Endothelial cell of umbilical vein (primary cell): Measurements from ENCODE around the gene EML4. TPM values are rescaled to one million over a fixed set of nuclear protein-coding genes. Genes with fewer than 3 reads are reported as not detected.

Experiments used
- BruUV-seq: library from RNA; stranded (reverse); fragments of 400-500 nt; replicated peaks from 2 replicates; lab custom pipeline; 2021; lab: Mats Ljungman, UMichigan
- CTCF ChIA-PET: fragments of 300-600, 350-600 bp; sonication (Branson Sonifier 250); formaldehyde crosslinking; loops from one replicate; lab custom pipeline; 2021; ENCODE audit warnings: antibody characterized with exemption, inconsistent platforms; lab: Charles Lee
- POLR2A ChIA-PET: fragments of 300-600, 350-600 bp; sonication (Branson Sonifier 250); formaldehyde crosslinking; loops from one replicate; lab custom pipeline; 2021; ENCODE audit warnings: antibody characterized with exemption, inconsistent platforms; lab: Charles Lee
- DNase-seq: peaks from one replicate; pipeline ENCODE4 v3.0.0-alpha.2; 2011; ENCODE audit warnings: low read depth, low spot score
- FAIRE-seq: peaks from 2 replicates; lab custom pipeline; 2011; peaks lifted over from hg19 to GRCh38; lab: Jason Lieb, UNC
- H2AFZ ChIP-seq: 2 replicates; pipeline ENCODE4 v1.6.0; 2012; ENCODE audit warnings: low read depth, low read length, control low read depth, inconsistent platforms
- H3K27ac ChIP-seq: 2 replicates; pipeline ENCODE4 v1.5.1; 2011; ENCODE audit warnings: low read depth, mild to moderate bottlenecking, control low read depth, low read length, moderate library complexity; ENCODE audit not compliant: insufficient read depth
- H3K27me3 ChIP-seq, 2 experiments: 2 replicates each; pipeline versions ENCODE4 v1.6.0 to v1.6.1; 2011; ENCODE audit warnings: low read length in 2 of 2, mixed read lengths in 1 of 2; ENCODE audit not compliant: control insufficient read depth in 2 of 2, insufficient read depth in 2 of 2
- H3K36me3 ChIP-seq, 2 experiments: 2 replicates in 1 of 2; 3 replicates in 1 of 2; pipeline ENCODE4 v1.5.1; 2011; ENCODE audit warnings: low read length in 2 of 2, mild to moderate bottlenecking in 1 of 2, moderate library complexity in 1 of 2; ENCODE audit not compliant: control insufficient read depth in 2 of 2, insufficient read depth in 2 of 2; ENCODE audit errors: extremely low read depth in 1 of 2
- H3K4me1 ChIP-seq: 3 replicates; pipeline ENCODE4 v1.5.1; 2011; ENCODE audit warnings: mild to moderate bottlenecking, low read length; ENCODE audit not compliant: control insufficient read depth, insufficient read depth; ENCODE audit errors: extremely low read depth
- H3K4me2 ChIP-seq: 2 replicates; pipeline ENCODE4 v1.6.1; 2011; ENCODE audit warnings: low read length, control low read depth, mixed read lengths; ENCODE audit not compliant: insufficient read depth
- H3K4me3 ChIP-seq, 3 experiments: fragments of 200-600 bp in 1 of 3; sonication (generic), shearing (Covaris generic) in 1 of 3; replicated peaks in 1 of 3; 2 replicates each; pipeline ENCODE4 v1.5.1; 2011 to 2016; ENCODE audit warnings: control low read depth in 3 of 3, low read length in 3 of 3, mild to moderate bottlenecking in 2 of 3, inconsistent platforms in 1 of 3, low read depth in 1 of 3, moderate library complexity in 1 of 3; ENCODE audit not compliant: insufficient read depth in 1 of 3
- H3K79me2 ChIP-seq: 2 replicates; pipeline ENCODE4 v1.6.0; 2012; ENCODE audit warnings: low read length, inconsistent platforms; ENCODE audit not compliant: control insufficient read depth, insufficient read depth
- H3K9ac ChIP-seq: replicated peaks from 2 replicates; pipeline ENCODE3; 2011; ENCODE audit warnings: low read length, control low read depth; ENCODE audit not compliant: insufficient read depth; ENCODE audit errors: extremely low read depth
- H3K9me1 ChIP-seq: replicated peaks from 3 replicates; pipeline ENCODE4 v1.6.0; 2011; ENCODE audit warnings: mild to moderate bottlenecking, low read length; ENCODE audit not compliant: control insufficient read depth, insufficient read depth; ENCODE audit errors: extremely low read depth
- H3K9me3 ChIP-seq: replicated peaks from 2 replicates; pipeline ENCODE4 v1.5.1; 2012; ENCODE audit warnings: low read length, inconsistent platforms; ENCODE audit not compliant: control insufficient read depth, insufficient read depth
- H4K20me1 ChIP-seq: replicated peaks from 2 replicates; pipeline ENCODE3; 2011; ENCODE audit warnings: mild to moderate bottlenecking, low read length; ENCODE audit not compliant: control insufficient read depth, insufficient read depth; ENCODE audit errors: extremely low read depth
- EZH2 ChIP-seq: IDR thresholded peaks from 2 replicates; pipeline ENCODE4 v1.6.1; 2012; ENCODE audit warnings: borderline replicate concordance, low read depth, mild to moderate bottlenecking, moderate library complexity, low read length, inconsistent platforms; ENCODE audit not compliant: severe bottlenecking
- FOS ChIP-seq: IDR thresholded peaks from 2 replicates; pipeline ENCODE4 v1.6.1; 2011; ENCODE audit warnings: mild to moderate bottlenecking, low read length, moderate library complexity, borderline replicate concordance; ENCODE audit not compliant: insufficient read depth
- GATA2 ChIP-seq: IDR thresholded peaks from 2 replicates; pipeline ENCODE4 v1.7.0; 2011; ENCODE audit warnings: low read depth, mild to moderate bottlenecking, moderate library complexity, mixed read lengths, low read length; ENCODE audit not compliant: insufficient read length, insufficient read depth
- JUN ChIP-seq: IDR thresholded peaks from 2 replicates; pipeline ENCODE4 v1.6.1; 2011; ENCODE audit warnings: borderline replicate concordance, low read depth; ENCODE audit not compliant: insufficient read length, insufficient read depth
- MYC ChIP-seq: IDR thresholded peaks from one replicate; pipeline ENCODE4 v1.6.1; 2011; ENCODE audit warnings: mild to moderate bottlenecking, low read depth, low read length
- POLR2A ChIP-seq: IDR thresholded peaks from 2 replicates; pipeline ENCODE4 v1.6.1; 2012; ENCODE audit warnings: low read depth, mild to moderate bottlenecking, control low read depth, low read length
- POLR2AphosphoS5 ChIP-seq: IDR thresholded peaks from 2 replicates; pipeline ENCODE4 v1.6.1; 2012; ENCODE audit warnings: low read depth, mild to moderate bottlenecking, control low read depth, low read length, moderate library complexity; ENCODE audit not compliant: insufficient read depth
- dilution Hi-C: fragments of 300-500 bp; cut with MboI; formaldehyde crosslinking; loops from one replicate; pipeline ENCODE4 v1.15.0; 2019; ENCODE audit warnings: low sequenced_read_pairs; ENCODE audit not compliant: extremely low pct_ligation_motif_present
- intact Hi-C: fragments of 100-400 bp; cut with micrococcal nuclease; formaldehyde crosslinking; loops from one replicate; pipeline ENCODE4 v1.10.0; 2022
- polyA plus RNA-seq, 4 experiments: library from polyadenylated mRNA; depleted of rRNA in 3 of 4; stranded (reverse) in 3 of 4; unstranded in 1 of 4; fragments of >200 nt; gene quantifications; 2 replicates each; pipeline versions ENCODE4 v1.2.1 to v1.2.3, GENCODE V29; 2011 to 2012; ENCODE audit warnings: missing spikeins in 1 of 4
- total RNA-seq: library from RNA; stranded (reverse); gene quantifications from 2 replicates; pipeline ENCODE4 v1.2.3, GENCODE V29; 2021
- TF ChIP-seq, protein P1 (sequence below): IDR thresholded peaks from 2 replicates; pipeline ENCODE4 v1.6.1; 2011; ENCODE audit not compliant: insufficient read depth, insufficient read length
- TF ChIP-seq, protein P2 (sequence below), 2 donors: IDR thresholded peaks; 1 replicate in 1 of 2; 2 replicates in 1 of 2; pipeline ENCODE4 v1.5.1; 2011; ENCODE audit warnings: low read length in 2 of 2, mild to moderate bottlenecking in 2 of 2, moderate library complexity in 2 of 2, control low read depth in 1 of 2, inconsistent platforms in 1 of 2, low read depth in 1 of 2; ENCODE audit not compliant: insufficient read depth in 1 of 2; ENCODE audit errors: extremely low read depth in 1 of 2

The EML4 gene
- total and polyA plus RNA-seq, 2 donors (not counting 3 experiments of a cell fraction or from before 2014, with no cell fraction given): 13.3 to 32.0 TPM

DNA sequence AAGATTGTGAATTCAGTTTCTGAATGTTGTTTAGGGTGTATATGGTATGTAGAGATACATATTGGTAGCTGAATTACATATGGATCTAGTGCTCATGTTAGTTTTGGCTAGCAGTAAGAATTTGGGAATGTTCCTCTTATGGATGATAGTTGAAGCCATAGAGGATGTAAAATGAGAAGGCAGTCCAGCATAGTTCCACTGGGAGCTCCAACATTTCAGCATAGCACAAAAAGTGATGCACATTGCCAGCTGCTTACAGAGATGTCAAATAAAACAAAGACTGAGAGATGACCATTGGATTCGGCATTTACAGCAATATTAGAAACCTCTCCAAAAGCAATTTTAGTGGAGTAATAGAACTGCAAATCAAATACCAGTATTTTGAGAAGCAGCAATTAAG, 77.4 kb downstream of the EML4 start:
- Histone ChIP-seq H3K4me3 (no peak overlapping the region), H3K9me3 (no peaks in the 10 kb centered on the region), H3K36me3 (no peaks in the 10 kb centered on the region), H3K4me2 (no peak overlapping the region), H3K4me1 (peaks cover 13% of the 10 kb centered on the region), H4K20me1 (no peaks in the 10 kb centered on the region), H3K27me3 (no peaks in the 10 kb centered on the region), H3K9ac (no peak overlapping the region), H2AFZ (no peak overlapping the region), H3K27ac (no peak overlapping the region), H3K79me2 (no peaks in the 10 kb centered on the region), H3K9me1 (no peaks in the 10 kb centered on the region)
- dilution Hi-C loops (no loop called here), intact Hi-C loops (no loop called here)
- no TSS peak for BruUV-seq
- DNase-seq (no peak), FAIRE-seq (no peak)
- TF ChIP-seq MYC: no peak
- TF ChIP-seq, protein P1, sequence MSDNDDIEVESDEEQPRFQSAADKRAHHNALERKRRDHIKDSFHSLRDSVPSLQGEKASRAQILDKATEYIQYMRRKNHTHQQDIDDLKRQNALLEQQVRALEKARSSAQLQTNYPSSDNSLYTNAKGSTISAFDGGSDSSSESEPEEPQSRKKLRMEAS: no peak
- no peak for TF ChIP-seq GATA2
- TF ChIP-seq POLR2AphosphoS5: no peak
- POLR2A ChIA-PET: no interaction called here
- CTCF ChIA-PET: interaction anchor here (1.1 to 1.8 kb wide), 3 partner anchors 10 to 17 kb away, joined by 3 to 8 read pairs (median 4); no protein-coding TSS in a partner anchor

DNA sequence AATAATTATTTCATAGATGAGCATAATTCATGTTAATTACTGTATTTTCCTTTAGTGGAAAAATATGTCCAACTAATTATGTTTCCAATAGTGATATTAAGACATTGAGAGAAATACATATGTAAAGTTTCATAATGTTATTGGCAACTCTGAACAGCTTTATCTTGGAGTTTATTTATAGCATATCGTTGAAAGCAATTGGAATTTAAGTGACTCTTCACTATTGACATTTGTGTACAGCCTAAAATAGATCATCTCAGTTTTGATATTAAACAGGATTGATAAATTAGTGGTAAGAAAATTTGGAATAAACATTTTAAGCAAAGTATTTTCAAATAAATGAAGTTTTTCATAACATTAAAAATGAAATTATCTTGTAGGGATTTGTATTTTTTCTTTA, 79.7 kb downstream of the EML4 start:
- no peaks in the 10 kb centered on the region for H3K27me3 ChIP-seq
- DNase-seq (no peak), FAIRE-seq (no peak)
- peaks cover 13% of the 10 kb centered on the region for H3K4me1 ChIP-seq
- ChIA-PET CTCF (no interaction called here), POLR2A (no interaction called here)
- H3K9ac ChIP-seq: no peak overlapping the region
- H3K27ac ChIP-seq: no peak overlapping the region
- H3K9me1 ChIP-seq: no peaks in the 10 kb centered on the region
- H3K9me3 ChIP-seq: no peaks in the 10 kb centered on the region
- H3K79me2 ChIP-seq: no peaks in the 10 kb centered on the region
- H4K20me1 ChIP-seq: no peaks in the 10 kb centered on the region
- H3K36me3 ChIP-seq: no peaks in the 10 kb centered on the region
- dilution Hi-C loops: no loop called here
- BruUV-seq: no TSS peak
- H3K4me2 ChIP-seq: no peak overlapping the region
- no peak for TF ChIP-seq POLR2AphosphoS5
- TF ChIP-seq, protein P2, sequence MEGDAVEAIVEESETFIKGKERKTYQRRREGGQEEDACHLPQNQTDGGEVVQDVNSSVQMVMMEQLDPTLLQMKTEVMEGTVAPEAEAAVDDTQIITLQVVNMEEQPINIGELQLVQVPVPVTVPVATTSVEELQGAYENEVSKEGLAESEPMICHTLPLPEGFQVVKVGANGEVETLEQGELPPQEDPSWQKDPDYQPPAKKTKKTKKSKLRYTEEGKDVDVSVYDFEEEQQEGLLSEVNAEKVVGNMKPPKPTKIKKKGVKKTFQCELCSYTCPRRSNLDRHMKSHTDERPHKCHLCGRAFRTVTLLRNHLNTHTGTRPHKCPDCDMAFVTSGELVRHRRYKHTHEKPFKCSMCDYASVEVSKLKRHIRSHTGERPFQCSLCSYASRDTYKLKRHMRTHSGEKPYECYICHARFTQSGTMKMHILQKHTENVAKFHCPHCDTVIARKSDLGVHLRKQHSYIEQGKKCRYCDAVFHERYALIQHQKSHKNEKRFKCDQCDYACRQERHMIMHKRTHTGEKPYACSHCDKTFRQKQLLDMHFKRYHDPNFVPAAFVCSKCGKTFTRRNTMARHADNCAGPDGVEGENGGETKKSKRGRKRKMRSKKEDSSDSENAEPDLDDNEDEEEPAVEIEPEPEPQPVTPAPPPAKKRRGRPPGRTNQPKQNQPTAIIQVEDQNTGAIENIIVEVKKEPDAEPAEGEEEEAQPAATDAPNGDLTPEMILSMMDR (IDR thresholded peaks at IDR 0.05; ENCODE audit: extremely low read depth in 1 of 2, insufficient read depth in 1 of 2, low read depth in 1 of 2, low read length in 2 of 2): no peak
- no peak for TF ChIP-seq JUN
- no peak for TF ChIP-seq POLR2A
- TF ChIP-seq EZH2: no peak
- no peak for TF ChIP-seq GATA2
- TF ChIP-seq MYC: no peak
- TF ChIP-seq, protein P1: no peak
- no peak for TF ChIP-seq FOS
- no peak overlapping the region for H3K4me3 ChIP-seq
- no peak overlapping the region for H2AFZ ChIP-seq
- intact Hi-C loops: no loop called here
